Measurements from ENCODE around the gene ATOH8. TPM values are rescaled to one million over a fixed set of nuclear protein-coding genes. Genes with fewer than 3 reads are reported as not detected.

ATOH8 gene
- total RNA-seq, 4 donors from 2014 or later, result 17.1 to 210 (median 45.9) TPM

DNA sequence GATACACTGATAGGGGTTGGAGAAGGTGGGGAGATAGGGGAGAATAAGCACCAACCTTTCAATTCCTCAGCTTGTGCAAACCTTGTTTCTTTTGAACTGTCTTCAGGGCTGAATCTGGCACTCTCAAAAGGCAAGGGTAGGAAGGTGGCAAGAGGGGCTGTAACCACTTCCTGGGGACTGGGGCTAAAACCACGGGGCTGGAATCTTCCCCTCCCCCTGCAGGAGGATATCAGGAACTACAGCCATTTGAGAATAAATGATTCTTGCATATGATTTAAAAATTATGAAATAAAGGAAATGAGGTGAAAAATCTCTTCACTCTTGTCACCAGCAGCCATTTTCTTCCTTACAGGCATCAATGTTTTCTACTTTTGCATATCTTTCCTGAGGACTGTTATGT lies 50.8 kb downstream of the ATOH8 start:
- no peak for DNase-seq (ENCODE audit: low spot score)
- ATAC-seq (ENCODE audit: low FRiP score), result no peak
- no peak for TF ChIP-seq CTCF (IDR thresholded peaks at IDR 0.05)

- peak; percentile 14 for DNase-seq (ENCODE audit: low spot score)
- ATAC-seq (ENCODE audit: low FRiP score), result no peak
- TF ChIP-seq CTCF (IDR thresholded peaks at IDR 0.05), result no peak
Observed at GRCh38 chr2:85806358-85807118, 52.7 kb downstream of the ATOH8 start.

GRCh38 chr2:85807756-85808155 lies 54.0 kb downstream of the ATOH8 start:
- DNase-seq (ENCODE audit: low spot score), result no peak
- TF ChIP-seq CTCF (IDR thresholded peaks at IDR 0.05), result no peak
- no peak for ATAC-seq (ENCODE audit: low FRiP score)

DNA sequence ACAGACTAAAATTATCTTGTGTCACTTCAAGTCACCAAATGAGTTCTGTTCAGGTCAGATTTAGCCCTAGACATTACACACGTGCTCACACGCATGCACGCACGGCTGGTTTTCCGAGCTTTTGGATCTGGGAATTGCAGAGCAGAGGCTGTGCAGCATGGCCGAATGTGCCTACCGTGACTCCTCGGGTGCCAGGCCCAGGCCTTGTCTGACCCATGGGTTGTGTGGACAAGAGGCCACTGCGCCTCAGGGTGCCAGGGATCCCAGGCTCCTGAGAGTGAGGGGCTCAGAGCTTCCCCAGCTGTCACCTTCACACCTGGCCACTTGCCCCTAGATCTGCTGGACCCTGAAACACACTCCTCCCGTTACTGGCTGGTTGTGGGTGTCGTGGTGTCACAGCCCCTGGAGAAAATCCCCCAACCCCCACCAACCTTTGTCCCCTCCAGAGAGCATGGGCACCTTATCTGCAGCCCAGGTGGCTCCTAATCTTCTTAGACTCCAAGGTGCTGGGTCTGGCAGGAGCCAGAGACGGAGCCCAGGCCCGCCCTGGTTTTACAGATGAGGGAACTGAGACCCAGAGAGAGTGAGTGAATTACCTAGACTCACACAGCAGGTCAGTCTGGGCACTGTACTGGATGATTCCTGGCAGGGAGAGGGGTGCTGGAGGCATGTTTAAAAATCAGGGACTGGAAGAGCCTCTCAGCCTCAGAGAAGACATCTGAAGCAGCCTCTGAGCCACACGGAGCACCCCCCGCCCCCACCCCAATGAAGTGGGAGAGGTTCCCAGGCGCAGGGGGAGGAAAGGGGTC lies 56.8 kb downstream of the ATOH8 start:
- DNase-seq (ENCODE audit: low spot score) (no peak), ATAC-seq (ENCODE audit: low FRiP score) (no peak)
- TF ChIP-seq CTCF (IDR thresholded peaks at IDR 0.05), result no peak

- DNase-seq (ENCODE audit: low spot score) (no peak), ATAC-seq (ENCODE audit: low FRiP score) (peak; percentile 9)
- no peak for TF ChIP-seq CTCF (IDR thresholded peaks at IDR 0.05)
Observed at GRCh38 chr2:85811180-85812093, 57.6 kb downstream of the ATOH8 start.

DNA sequence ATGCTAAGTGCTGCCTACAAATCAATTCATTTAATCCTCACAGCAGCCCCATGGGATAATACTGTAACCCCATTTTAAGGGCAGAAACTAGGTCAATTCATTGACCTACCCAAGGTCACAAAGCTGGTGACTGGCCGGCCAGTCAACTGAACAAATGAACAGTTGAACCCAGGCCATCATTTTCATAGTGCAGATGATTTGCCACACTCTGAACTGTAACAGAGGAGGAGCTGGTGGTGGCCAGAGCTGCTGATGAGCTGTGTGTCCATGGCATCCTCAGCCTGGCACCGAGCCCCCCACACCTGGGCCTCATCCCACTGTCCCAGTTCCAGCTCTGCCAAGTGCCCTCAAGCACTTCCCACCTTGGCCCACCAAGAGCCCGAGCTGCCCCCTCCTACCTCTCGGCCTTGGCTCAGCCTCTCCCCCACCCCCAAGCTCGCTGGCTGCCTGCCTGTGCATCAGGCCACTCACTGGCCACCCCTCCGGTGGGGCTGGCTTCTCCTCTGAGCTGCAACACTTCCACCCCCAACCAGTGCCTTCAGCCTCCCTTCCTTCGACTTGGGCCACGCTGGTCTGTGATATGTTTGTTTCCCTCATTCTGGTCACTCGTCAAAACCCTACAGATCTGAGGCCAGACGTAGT lies 58.4 kb downstream of the ATOH8 start:
- no peak for ATAC-seq (ENCODE audit: low FRiP score)
- no peak for TF ChIP-seq CTCF (IDR thresholded peaks at IDR 0.05)
- DNase-seq (ENCODE audit: low spot score), result no peak

Measured in omental fat pad (tissue), 4 donors.